ENCODE results near the gene LLGL1.

The LLGL1 gene

GRCh38 chr17:18227635-18228034 lies 2.2 kb downstream of the LLGL1 start:
- H3K27ac ChIP-seq (ENCODE audit: low read depth, low read length, poor library complexity, severe bottlenecking), result no peak overlapping the region
- no peaks in the 10 kb centered on the region for H3K9me3 ChIP-seq (ENCODE audit: low read length)
- H3K4me2 ChIP-seq (ENCODE audit: low read length), result no peak overlapping the region
- H3K36me3 ChIP-seq (ENCODE audit: insufficient read depth, low read length), result no peaks in the 10 kb centered on the region
- H3K4me1 ChIP-seq (ENCODE audit: insufficient read depth, low read length, severe bottlenecking), result peaks cover 20% of the 10 kb centered on the region
- no peaks in the 10 kb centered on the region for H4K20me1 ChIP-seq (ENCODE audit: insufficient read depth, low read length)
- no peaks in the 10 kb centered on the region for H3K9me2 ChIP-seq (ENCODE audit: low read depth, low read length)
- H3K27me3 ChIP-seq (ENCODE audit: insufficient read depth, low read length), result no peaks in the 10 kb centered on the region
- H3K79me2 ChIP-seq (ENCODE audit: insufficient read depth, low read length), result no peaks in the 10 kb centered on the region
- no peak overlapping the region for H2AFZ ChIP-seq (ENCODE audit: low read length)
- H3K4me3 ChIP-seq (ENCODE audit: low read depth, low read length, poor library complexity, severe bottlenecking), result no peak overlapping the region
- no peak overlapping the region for H3K9ac ChIP-seq (ENCODE audit: low read length)
- TF ChIP-seq EZH2 (IDR thresholded peaks at IDR 0.05; ENCODE audit: borderline replicate concordance, low read length), result no peak
- no peak for TF ChIP-seq CTCF (IDR thresholded peaks at IDR 0.05; ENCODE audit: low read length)
- no peaks in the 10 kb centered on the region for H3F3A ChIP-seq (ENCODE audit: insufficient read depth, low read length)

- H3K9me2 ChIP-seq (ENCODE audit: low read depth, low read length), result no peaks in the 10 kb centered on the region
- no peaks in the 10 kb centered on the region for H4K20me1 ChIP-seq (ENCODE audit: insufficient read depth, low read length)
- no peaks in the 10 kb centered on the region for H3K36me3 ChIP-seq (ENCODE audit: insufficient read depth, low read length)
- H3K9ac ChIP-seq (ENCODE audit: low read length), result no peak overlapping the region
- H3K4me1 ChIP-seq (ENCODE audit: insufficient read depth, low read length, severe bottlenecking), result peaks cover 20% of the 10 kb centered on the region
- H2AFZ ChIP-seq (ENCODE audit: low read length), result no peak overlapping the region
- H3K4me2 ChIP-seq (ENCODE audit: low read length), result no peak overlapping the region
- no peaks in the 10 kb centered on the region for H3K9me3 ChIP-seq (ENCODE audit: low read length)
- no peaks in the 10 kb centered on the region for H3K79me2 ChIP-seq (ENCODE audit: insufficient read depth, low read length)
- no peaks in the 10 kb centered on the region for H3K27me3 ChIP-seq (ENCODE audit: insufficient read depth, low read length)
- H3K4me3 ChIP-seq (ENCODE audit: low read depth, low read length, poor library complexity, severe bottlenecking), result no peak overlapping the region
- no peak for TF ChIP-seq EZH2 (IDR thresholded peaks at IDR 0.05; ENCODE audit: borderline replicate concordance, low read length)
- TF ChIP-seq CTCF (IDR thresholded peaks at IDR 0.05; ENCODE audit: low read length), result no peak
- H3F3A ChIP-seq (ENCODE audit: insufficient read depth, low read length), result no peaks in the 10 kb centered on the region
- H3K27ac ChIP-seq (ENCODE audit: low read depth, low read length, poor library complexity, severe bottlenecking), result no peak overlapping the region
Measured at GRCh38 chr17:18228176-18228682, 2.8 kb downstream of the LLGL1 start.

- H3K36me3 ChIP-seq (ENCODE audit: insufficient read depth, low read length), result no peaks in the 10 kb centered on the region
- H3K4me1 ChIP-seq (ENCODE audit: insufficient read depth, low read length, severe bottlenecking), result peaks cover 20% of the 10 kb centered on the region
- H3K4me3 ChIP-seq (ENCODE audit: low read depth, low read length, poor library complexity, severe bottlenecking), result no peak overlapping the region
- H3F3A ChIP-seq (ENCODE audit: insufficient read depth, low read length), result no peaks in the 10 kb centered on the region
- no peaks in the 10 kb centered on the region for H3K79me2 ChIP-seq (ENCODE audit: insufficient read depth, low read length)
- no peaks in the 10 kb centered on the region for H3K9me3 ChIP-seq (ENCODE audit: low read length)
- no peaks in the 10 kb centered on the region for H4K20me1 ChIP-seq (ENCODE audit: insufficient read depth, low read length)
- H3K9me2 ChIP-seq (ENCODE audit: low read depth, low read length), result no peaks in the 10 kb centered on the region
- H3K9ac ChIP-seq (ENCODE audit: low read length), result no peak overlapping the region
- no peak overlapping the region for H2AFZ ChIP-seq (ENCODE audit: low read length)
- TF ChIP-seq EZH2 (IDR thresholded peaks at IDR 0.05; ENCODE audit: borderline replicate concordance, low read length) (no peak), CTCF (IDR thresholded peaks at IDR 0.05; ENCODE audit: low read length) (no peak)
- H3K27me3 ChIP-seq (ENCODE audit: insufficient read depth, low read length), result no peaks in the 10 kb centered on the region
- H3K4me2 ChIP-seq (ENCODE audit: low read length), result no peak overlapping the region
- H3K27ac ChIP-seq (ENCODE audit: low read depth, low read length, poor library complexity, severe bottlenecking), result no peak overlapping the region
Measured at GRCh38 chr17:18229254-18229653, 3.8 kb downstream of the LLGL1 start.
